Suprapubic skin (tissue), 4 donors: ENCODE data around the gene SLC25A2.

Experiments
- CTCF ChIP-seq, 2 donors: fragments of 200-600 bp in 1 of 2; fragments of 450-650 bp in 1 of 2; sonication (generic) in 1 of 2; IDR thresholded peaks; one replicate each; pipeline ENCODE4 v1.5.1; 2016 to 2019; ENCODE audit warnings: antibody characterized with exemption in 2 of 2, mild to moderate bottlenecking in 1 of 2, moderate library complexity in 1 of 2
- EP300 ChIP-seq: sonication (generic); formaldehyde crosslinking; IDR thresholded peaks from one replicate; pipeline ENCODE4 v1.6.1; 2017; ENCODE audit warnings: antibody characterized with exemption
- POLR2A ChIP-seq, 2 donors: fragments of 450-650 bp; IDR thresholded peaks; one replicate each; pipeline ENCODE4 v1.6.1; 2017; ENCODE audit warnings: antibody characterized with exemption in 2 of 2, mild to moderate bottlenecking in 2 of 2, moderate library complexity in 2 of 2
- POLR2AphosphoS5 ChIP-seq, 3 donors: sonication (generic); formaldehyde crosslinking; IDR thresholded peaks; one replicate each; pipeline ENCODE4 v1.6.1; 2017; ENCODE audit warnings: antibody characterized with exemption in 3 of 3

- TF ChIP-seq POLR2A (IDR thresholded peaks at IDR 0.05) (no peak), EP300 (no peak), CTCF (IDR thresholded peaks at IDR 0.05) (peak in 1 of 2 donors; percentile 18), POLR2AphosphoS5 (IDR thresholded peaks at IDR 0.05) (no peak)
Measured at GRCh38 chr5:141326088-141326854, 22.4 kb upstream of the SLC25A2 start.
